Smooth muscle cell (in vitro differentiated cells): ENCODE data around the gene ENTPD1. TPM values are rescaled to one million over a fixed set of nuclear protein-coding genes. Genes with fewer than 3 reads are reported as not detected.

Source experiments
- DNase-seq: peaks from one replicate; lab custom pipeline; 2025; ENCODE audit not compliant: unreplicated experiment; lab: John Stamatoyannopoulos, UW
- H2AFZ ChIP-seq: fragments of 200-600 bp; sonication (generic); 2 replicates; pipeline ENCODE4 v1.6.0; 2016; ENCODE audit warnings: antibody characterized with exemption, low read depth, mild to moderate bottlenecking
- H3F3A ChIP-seq: fragments of 200-600 bp; sonication (generic); 2 replicates; pipeline ENCODE4 v1.6.0; 2017; ENCODE audit warnings: antibody characterized with exemption, low read depth
- H3K27ac ChIP-seq: fragments of 200-600 bp; sonication (generic); 2 replicates; pipeline ENCODE4 v1.5.1; 2016; ENCODE audit warnings: low read depth, mild to moderate bottlenecking
- H3K27me3 ChIP-seq: fragments of 200-600 bp; sonication (generic); 2 replicates; pipeline ENCODE4 v1.6.1; 2016; ENCODE audit warnings: low read depth, mild to moderate bottlenecking
- H3K36me3 ChIP-seq: fragments of 200-600 bp; sonication (generic); 2 replicates; pipeline ENCODE4 v1.5.1; 2016; ENCODE audit warnings: low read depth
- H3K4me1 ChIP-seq: fragments of 200-600 bp; sonication (generic); 2 replicates; pipeline ENCODE4 v1.5.1; 2016; ENCODE audit warnings: low read depth
- H3K4me2 ChIP-seq: fragments of 200-600 bp; sonication (generic); 2 replicates; pipeline ENCODE4 v1.6.0; 2016; ENCODE audit warnings: mild to moderate bottlenecking
- H3K4me3 ChIP-seq: fragments of 200-600 bp; sonication (generic); 2 replicates; pipeline ENCODE4 v1.5.1; 2016; ENCODE audit warnings: mild to moderate bottlenecking
- H3K79me2 ChIP-seq: fragments of 200-600 bp; sonication (generic); 2 replicates; pipeline ENCODE4 v1.6.0; 2016; ENCODE audit warnings: low read depth, mild to moderate bottlenecking
- H3K9ac ChIP-seq: fragments of 200-600 bp; sonication (generic); 2 replicates; pipeline ENCODE4 v1.6.0; 2016; ENCODE audit warnings: low read depth
- H3K9me3 ChIP-seq: fragments of 200-600 bp; sonication (generic); replicated peaks from 2 replicates; pipeline ENCODE4 v1.5.1; 2016; ENCODE audit warnings: low read depth
- H4K20me1 ChIP-seq: fragments of 200-600 bp; sonication (generic); 2 replicates; pipeline ENCODE4 v1.6.0; 2016; ENCODE audit warnings: low read depth
- WGBS: methylation state at CpG from one replicate; pipeline ENCODE4 v1.1.7; 2016; ENCODE audit warnings: low lambda C conversion rate; 5-methylcytosine and 5-hydroxymethylcytosine counted together
- polyA plus RNA-seq: library from polyadenylated mRNA; unstranded; fragments of >200 nt; fragmentation: Nextera tagmentation; extraction: Ambion mirVana; gene quantifications from 2 replicates; pipeline ENCODE4 v1.2.1, GENCODE V29; 2016
- total RNA-seq: library from RNA; depleted of rRNA; stranded (reverse); fragments of >200 nt; gene quantifications from 2 replicates; pipeline ENCODE4 v1.2.3, GENCODE V29; 2014
- TF ChIP-seq, protein P1 (sequence below): fragments of 200-600 bp; sonication (generic); IDR thresholded peaks from 2 replicates; pipeline ENCODE4 v1.5.1; 2017; ENCODE audit warnings: borderline replicate concordance, mild to moderate bottlenecking, antibody characterized with exemption; ENCODE audit not compliant: insufficient read depth, poor library complexity, severe bottlenecking

The ENTPD1 gene
- total and polyA plus RNA-seq, 2 experiments from 2014 or later: 2.7 to 5.0 TPM

DNA sequence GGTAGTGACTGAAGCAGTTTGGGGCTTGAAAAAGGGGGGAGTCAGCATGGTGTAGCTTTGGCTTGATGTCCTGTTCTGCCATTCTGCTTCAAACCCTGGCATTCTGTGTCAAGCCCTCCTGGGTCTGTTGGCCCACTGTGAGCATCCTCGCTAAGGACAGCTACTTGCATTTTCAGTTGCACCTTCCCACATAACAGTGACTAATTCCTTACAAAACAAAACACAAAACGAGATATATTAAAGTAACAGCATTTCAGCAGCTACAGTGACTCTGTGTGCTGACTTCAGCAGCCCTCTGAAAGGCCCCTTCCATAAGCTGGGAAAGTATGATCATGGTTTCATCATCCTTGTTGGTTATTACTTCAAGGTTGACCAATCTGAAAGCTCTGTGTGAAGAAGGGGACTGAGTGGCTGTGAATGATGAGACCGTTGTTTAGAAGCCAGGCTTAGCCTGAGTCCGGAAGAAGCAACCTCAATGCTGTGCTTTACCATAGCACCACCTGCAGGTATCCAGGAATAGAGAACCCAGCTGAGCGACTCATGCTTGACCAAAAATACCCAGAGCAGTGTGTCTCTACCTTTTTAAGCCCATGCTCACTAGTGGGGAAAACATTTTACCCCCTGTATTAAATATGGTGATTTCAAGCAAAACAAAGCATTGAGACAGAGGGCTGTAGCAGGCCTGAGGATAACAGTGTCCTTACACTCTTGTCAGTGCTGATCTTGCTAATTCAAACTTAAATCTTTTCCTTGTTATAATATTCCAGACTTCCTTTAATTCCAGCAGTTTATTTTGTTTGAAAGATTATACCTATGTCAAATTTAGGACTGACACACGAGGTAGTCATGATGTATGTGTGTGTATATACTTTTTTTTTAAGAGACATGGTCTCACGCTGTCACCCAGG is 109.2 kb downstream of the ENTPD1 start:
- Histone ChIP-seq H3K4me3 (no peak overlapping the region), H3K9me3 (no peaks in the 10 kb centered on the region), H3F3A (no peaks in the 10 kb centered on the region), H3K79me2 (no peaks in the 10 kb centered on the region), H3K27me3 (no peaks in the 10 kb centered on the region), H3K4me2 (peak overlapping the region; percentile 55), H3K9ac (no peak overlapping the region), H3K4me1 (no peaks in the 10 kb centered on the region), H4K20me1 (no peaks in the 10 kb centered on the region), H3K36me3 (no peaks in the 10 kb centered on the region), H3K27ac (peak overlapping the region; percentile 38), H2AFZ (peak overlapping the region; percentile 56)
- WGBS: 22% methylated on average over 7 of the region's 7 CpGs
- TF ChIP-seq, protein P1, sequence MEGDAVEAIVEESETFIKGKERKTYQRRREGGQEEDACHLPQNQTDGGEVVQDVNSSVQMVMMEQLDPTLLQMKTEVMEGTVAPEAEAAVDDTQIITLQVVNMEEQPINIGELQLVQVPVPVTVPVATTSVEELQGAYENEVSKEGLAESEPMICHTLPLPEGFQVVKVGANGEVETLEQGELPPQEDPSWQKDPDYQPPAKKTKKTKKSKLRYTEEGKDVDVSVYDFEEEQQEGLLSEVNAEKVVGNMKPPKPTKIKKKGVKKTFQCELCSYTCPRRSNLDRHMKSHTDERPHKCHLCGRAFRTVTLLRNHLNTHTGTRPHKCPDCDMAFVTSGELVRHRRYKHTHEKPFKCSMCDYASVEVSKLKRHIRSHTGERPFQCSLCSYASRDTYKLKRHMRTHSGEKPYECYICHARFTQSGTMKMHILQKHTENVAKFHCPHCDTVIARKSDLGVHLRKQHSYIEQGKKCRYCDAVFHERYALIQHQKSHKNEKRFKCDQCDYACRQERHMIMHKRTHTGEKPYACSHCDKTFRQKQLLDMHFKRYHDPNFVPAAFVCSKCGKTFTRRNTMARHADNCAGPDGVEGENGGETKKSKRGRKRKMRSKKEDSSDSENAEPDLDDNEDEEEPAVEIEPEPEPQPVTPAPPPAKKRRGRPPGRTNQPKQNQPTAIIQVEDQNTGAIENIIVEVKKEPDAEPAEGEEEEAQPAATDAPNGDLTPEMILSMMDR: peak; percentile 60
- no peak for DNase-seq

DNA sequence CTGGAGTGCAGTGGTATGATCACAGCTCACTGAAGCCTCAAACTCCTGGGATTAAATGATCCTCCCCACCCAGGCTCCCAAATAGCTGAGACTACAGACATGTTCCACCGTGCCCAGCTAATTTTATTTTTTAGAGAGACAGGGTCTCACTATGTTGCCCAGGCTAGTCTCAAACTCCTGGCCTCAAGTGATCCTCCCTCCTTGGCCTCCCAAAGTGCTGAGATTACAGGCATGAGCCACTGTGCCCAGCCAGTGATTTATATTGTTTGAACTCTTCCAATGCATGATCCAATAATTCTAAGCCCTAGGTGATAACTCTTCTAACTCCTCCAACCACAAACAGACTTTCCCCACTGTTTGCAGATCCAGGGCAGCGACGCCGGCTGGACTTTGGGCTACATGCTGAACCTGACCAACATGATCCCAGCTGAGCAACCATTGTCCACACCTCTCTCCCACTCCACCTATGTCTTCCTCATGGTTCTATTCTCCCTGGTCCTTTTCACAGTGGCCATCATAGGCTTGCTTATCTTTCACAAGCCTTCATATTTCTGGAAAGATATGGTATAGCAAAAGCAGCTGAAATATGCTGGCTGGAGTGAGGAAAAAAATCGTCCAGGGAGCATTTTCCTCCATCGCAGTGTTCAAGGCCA is 110.0 kb downstream of the ENTPD1 start:
- H4K20me1 ChIP-seq: no peaks in the 10 kb centered on the region
- H3K4me3 ChIP-seq: no peak overlapping the region
- no peak overlapping the region for H2AFZ ChIP-seq
- no peaks in the 10 kb centered on the region for H3K4me1 ChIP-seq
- no peaks in the 10 kb centered on the region for H3K79me2 ChIP-seq
- peak overlapping the region; percentile 38 for H3K27ac ChIP-seq
- H3K27me3 ChIP-seq: no peaks in the 10 kb centered on the region
- no peak for DNase-seq
- WGBS: 89% methylated on average over 6 of the region's 6 CpGs
- no peaks in the 10 kb centered on the region for H3F3A ChIP-seq
- no peak overlapping the region for H3K4me2 ChIP-seq
- TF ChIP-seq, protein P1: no peak
- no peaks in the 10 kb centered on the region for H3K9me3 ChIP-seq
- H3K9ac ChIP-seq: no peak overlapping the region
- no peaks in the 10 kb centered on the region for H3K36me3 ChIP-seq

DNA sequence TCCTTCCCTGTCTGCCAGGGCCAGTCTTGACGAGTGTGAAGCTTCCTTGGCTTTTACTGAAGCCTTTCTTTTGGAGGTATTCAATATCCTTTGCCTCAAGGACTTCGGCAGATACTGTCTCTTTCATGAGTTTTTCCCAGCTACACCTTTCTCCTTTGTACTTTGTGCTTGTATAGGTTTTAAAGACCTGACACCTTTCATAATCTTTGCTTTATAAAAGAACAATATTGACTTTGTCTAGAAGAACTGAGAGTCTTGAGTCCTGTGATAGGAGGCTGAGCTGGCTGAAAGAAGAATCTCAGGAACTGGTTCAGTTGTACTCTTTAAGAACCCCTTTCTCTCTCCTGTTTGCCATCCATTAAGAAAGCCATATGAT is 110.5 kb downstream of the ENTPD1 start:
- WGBS: 84% methylated on average over 2 of the region's 2 CpGs
- no peak overlapping the region for H3K27ac ChIP-seq

More for the DNA sequence above, 110.5 kb downstream of the ENTPD1 start:
- TF ChIP-seq, protein P1: no peak
- DNase-seq: no peak
- Histone ChIP-seq H4K20me1 (no peaks in the 10 kb centered on the region), H3K9ac (no peak overlapping the region), H3K79me2 (no peaks in the 10 kb centered on the region), H2AFZ (no peak overlapping the region), H3K4me1 (no peaks in the 10 kb centered on the region), H3K9me3 (no peaks in the 10 kb centered on the region), H3F3A (no peaks in the 10 kb centered on the region), H3K4me2 (no peak overlapping the region), H3K36me3 (no peaks in the 10 kb centered on the region), H3K4me3 (no peak overlapping the region), H3K27me3 (no peaks in the 10 kb centered on the region)
